Ammon's horn (tissue), 1 donor: Measurements from ENCODE around the gene OR2B3.
"Not testable (repeated sequence)": the region's sequence is repeated elsewhere in the genome, so short reads cannot be mapped to it uniquely, and the experiment has no call there.

Experiments
- DNase-seq: peaks from one replicate; pipeline ENCODE4 v3.0.0-alpha.2; 2016; ENCODE audit warnings: low spot score

OR2B3 gene, protein sequence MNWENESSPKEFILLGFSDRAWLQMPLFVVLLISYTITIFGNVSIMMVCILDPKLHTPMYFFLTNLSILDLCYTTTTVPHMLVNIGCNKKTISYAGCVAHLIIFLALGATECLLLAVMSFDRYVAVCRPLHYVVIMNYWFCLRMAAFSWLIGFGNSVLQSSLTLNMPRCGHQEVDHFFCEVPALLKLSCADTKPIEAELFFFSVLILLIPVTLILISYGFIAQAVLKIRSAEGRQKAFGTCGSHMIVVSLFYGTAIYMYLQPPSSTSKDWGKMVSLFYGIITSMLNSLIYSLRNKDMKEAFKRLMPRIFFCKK

DNA sequence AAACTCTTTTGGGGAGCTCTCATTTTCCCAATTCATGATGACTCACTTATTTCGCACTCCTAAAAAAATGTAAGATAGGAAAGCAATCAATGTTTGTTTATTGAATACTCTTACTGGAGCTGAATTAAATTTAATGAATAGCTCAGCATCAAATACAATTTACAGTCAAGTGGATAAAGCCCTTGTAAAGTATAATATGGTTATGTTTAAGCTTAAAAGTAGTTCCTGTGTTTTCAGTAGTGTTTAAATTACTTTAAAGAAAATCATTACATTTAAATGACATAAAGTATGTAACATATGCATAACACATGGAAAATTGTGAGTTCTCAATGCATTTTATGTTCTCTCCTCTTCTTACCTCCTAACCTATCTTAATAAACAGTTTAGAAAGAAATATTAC, at the start of gene OR2B3:
TSS of gene OR2B3 (minus strand) at position 101 of the 400 bp plus-strand sequence. CDS start at position 36, 65 bp downstream.
- DNase-seq: no peak

DNA sequence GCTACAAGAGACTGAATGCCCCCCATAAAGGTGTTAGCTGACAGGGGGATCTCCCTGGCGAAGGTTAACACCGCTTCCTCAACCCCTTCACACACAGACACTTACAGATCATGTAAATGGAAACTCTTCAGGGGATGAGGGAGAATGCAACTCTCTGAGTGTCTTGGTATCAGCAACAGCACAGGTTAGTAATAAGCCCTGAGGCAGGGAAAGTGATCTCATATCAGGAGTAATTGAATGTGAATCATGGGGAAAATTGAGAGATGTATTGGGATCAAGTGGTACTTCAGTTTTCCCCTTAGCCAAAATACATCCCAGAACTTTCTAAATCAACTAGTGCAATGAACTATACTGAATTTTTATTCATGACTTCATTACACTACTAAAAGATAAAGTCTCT, 44.6 kb upstream of the OR2B3 start:
- no peak for DNase-seq

- DNase-seq: no peak
Observed at GRCh38 chr6:29130644-29131043, 43.5 kb upstream of the OR2B3 start.

DNA sequence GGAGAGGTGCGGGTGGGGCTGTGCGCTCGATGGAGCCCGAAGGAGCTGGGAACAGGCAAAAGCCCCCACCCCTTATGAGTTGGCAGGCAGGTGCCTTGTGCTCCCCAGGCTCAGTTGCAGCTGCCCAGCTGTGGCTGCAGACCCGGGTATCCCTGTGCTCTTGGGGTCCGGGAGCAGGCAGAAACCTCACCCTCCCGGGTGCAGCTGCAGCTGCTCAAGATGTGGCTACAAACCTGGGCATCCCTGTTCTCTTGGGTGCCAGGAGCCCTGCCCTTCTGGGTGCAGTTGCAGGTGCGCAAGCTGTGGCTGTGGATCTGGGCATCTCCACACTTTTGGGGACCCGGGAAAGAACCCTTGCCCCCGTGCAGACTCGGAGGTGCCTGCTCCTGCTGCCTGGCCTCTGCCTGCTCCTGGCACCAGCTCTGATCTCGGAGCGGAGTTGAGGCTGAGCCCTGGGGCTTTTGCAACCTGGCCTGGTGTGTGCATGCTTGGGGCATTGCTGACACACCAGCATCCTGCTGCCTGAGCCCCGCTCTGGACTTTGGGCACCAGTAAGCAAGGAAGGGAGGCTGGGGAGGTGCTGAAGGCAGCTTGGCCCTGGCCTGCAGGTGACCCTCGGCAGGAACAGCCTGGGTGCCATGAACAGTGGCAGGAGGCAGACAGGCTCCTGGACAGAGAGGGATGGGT, 42.4 kb upstream of the OR2B3 start:
- DNase-seq: no peak

GRCh38 chr6:29114964-29115363, 27.9 kb upstream of the OR2B3 start:
- not testable (repeated sequence) for DNase-seq

- no peak for DNase-seq
Observed at GRCh38 chr6:29112135-29112534, 25.0 kb upstream of the OR2B3 start.

GRCh38 chr6:29107758-29108157, 20.6 kb upstream of the OR2B3 start, which contains the start of gene OR2J3:
TSS of gene OR2J3 (plus strand) at chr6:29108058. CDS start at chr6:29111891, 3,833 bp downstream.
- DNase-seq: no peak

- no peak for DNase-seq
Observed at GRCh38 chr6:29099190-29099589, 12.1 kb upstream of the OR2B3 start, which contains the start of gene OR2J1. TSS of gene OR2J1 (plus strand) at chr6:29099490. CDS start at chr6:29100943, 1,453 bp downstream.

DNA sequence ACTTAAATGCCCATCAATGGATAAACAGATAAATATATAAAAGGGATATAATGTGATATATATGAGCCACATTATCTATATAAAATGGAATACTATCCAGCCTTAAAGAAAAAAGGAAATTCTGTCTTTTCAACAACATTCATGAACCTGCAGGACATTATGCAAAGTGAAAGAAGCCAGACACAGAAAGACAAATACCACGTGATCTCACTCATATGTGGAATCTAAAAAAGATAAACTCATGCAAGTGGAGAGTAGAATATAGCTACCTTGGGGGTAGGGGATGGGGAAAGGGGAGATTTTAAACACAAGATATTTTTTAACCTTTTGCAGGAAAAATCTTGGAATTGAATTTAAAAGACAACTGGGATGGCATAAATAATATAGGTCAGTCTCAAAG, 10.7 kb upstream of the OR2B3 start:
- DNase-seq: no peak

DNA sequence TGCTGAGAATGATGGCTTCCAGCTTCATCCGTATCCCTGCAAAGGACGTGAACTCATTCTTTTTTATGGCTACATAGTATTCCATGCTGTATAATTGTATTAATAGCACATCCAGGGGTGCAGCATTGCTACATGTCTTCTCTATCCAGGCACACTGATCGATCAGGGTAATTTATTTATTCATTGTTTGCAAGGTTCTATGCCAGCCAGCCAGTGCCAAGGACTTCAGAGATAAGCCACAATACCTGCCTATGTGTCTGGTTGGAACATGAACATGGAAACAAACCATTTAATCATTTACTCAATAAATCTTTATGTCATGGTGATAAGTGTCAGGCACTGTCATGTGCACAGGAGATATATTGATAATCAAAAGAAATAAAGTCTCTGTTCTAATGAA, 5.8 kb upstream of the OR2B3 start:
- no peak for DNase-seq

DNA sequence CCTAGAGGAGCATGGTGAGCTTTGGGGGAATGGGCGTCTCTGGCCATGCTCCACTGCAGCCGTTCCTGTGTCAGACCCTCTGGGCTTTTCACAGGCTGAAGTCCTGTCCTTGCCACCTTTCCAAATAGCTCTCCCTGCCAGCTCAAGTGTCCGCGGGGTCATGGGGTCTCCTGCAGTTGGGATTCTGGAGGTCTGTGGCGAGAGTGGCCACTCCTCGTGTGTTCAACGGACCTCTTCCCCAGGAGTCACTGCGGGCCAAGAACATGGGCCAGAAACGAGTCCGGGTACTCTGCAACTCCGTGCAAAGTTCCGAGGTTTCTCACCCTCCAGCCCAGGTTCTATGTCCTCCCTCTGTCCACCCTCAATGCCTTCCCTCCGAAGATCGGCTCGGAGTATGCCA, 4.7 kb downstream of the OR2B3 start:
- DNase-seq: no peak

DNA sequence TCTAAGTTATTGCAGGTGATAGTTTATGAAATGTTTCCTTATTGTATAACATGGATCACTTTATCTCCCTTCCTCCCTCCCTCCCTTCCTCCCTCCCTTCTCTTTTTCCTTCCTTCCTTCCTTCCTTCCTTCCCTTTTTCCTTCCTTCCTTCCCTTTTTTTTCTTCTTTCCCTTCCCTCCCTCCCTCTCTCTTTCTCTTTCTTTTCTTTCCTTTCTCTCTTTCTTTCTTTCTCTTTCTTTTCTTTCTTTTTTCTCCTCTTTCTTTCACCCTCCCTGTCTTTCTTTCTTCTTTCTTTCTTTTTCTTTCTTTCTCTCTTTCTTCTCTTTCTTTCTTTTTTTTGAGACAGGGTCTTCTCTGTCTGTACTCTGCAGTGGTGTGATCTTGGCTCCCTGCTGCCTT, 5.8 kb downstream of the OR2B3 start:
- DNase-seq: no peak

DNA sequence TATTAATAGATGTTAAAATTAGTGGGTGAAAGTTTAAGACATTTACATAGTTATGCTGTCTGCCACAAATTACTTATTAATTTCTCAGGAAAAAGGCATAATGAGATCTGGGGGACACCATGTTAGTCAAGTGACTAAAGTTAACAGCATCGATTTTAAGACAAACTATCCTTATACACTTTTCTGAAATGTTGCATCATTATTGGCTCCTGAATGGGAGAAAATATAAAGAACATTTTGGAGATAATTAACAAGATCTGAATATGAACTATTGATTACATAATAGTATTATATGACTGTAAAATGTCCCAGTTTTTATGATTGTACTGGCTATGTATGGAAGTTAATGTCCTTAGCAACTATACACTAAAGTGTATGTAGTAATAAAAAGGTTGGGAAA, 7.9 kb downstream of the OR2B3 start:
- no peak for DNase-seq

DNA sequence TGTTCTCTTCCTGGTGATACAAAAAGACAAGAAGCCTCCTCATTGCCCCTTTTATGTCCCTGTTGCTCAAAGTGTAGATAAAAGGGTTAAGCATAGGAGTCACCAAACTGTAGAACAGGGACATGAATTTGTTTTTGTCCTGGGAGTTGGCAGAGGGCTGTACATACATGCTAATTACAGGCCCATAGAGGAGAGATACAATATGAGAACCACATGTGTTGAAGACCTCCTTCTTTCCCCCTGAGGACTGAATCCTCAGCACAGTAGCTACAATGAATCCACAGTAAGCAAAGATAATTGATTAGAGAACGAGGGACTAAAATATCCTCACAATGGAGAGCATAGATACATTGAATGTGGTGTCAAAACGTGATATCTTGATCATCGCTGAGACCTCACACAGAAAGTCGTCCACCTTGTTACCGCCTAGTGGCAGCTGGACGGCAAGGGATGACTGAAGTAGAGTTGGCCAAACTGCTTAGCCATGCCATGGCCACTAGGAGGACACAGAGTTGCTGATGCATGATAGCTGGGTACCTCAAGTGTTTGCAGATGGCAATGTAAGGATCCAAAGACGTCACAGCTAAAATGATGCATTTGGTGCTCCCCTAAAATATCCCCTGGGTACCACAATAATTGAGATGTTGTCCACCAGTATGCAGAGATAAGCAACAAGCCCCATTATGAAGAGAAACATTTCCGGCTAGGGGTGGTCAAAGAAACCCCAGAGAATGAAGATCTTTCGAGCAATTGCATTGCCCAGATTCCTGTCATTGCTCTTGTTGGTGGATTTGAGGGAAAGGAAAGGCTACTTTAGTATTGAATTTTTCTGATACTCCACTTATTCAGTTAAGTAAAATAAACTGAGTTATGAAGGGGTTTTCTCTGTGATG, 15.0 kb downstream of the OR2B3 start:
- no peak for DNase-seq

DNA sequence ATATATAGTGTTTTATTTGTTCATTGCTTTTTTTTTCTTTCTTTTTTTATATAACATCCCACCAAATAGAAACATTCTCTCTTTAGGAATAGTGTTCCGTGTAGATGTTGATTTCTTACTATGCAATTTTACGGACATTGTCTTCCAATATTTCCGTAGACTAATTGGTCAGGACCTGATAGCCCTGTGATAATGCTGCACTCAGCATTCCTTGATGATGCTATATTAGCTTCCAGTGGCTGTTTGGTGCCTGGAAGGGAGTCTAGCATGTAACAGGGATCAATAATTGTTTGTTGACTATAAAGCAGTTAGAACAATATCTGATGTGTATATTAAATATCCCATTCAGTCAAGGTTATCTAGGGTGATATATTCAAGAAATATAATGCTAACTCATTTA, 35.4 kb downstream of the OR2B3 start:
- no peak for DNase-seq

GRCh38 chr6:29045075-29045474, 42.0 kb downstream of the OR2B3 start, which contains the start of gene OR2W1:
TSS of gene OR2W1 (minus strand) at chr6:29045175. CDS start at chr6:29045175, 0 bp downstream.
- DNase-seq: no peak
